GM21447 (cell line): ENCODE data around the gene FAM120A.

Experiments used
- ATAC-seq: cut with Tn5 transposase; IDR thresholded peaks from one replicate; pipeline ENCODE4 v1.9.1; 2021; ENCODE audit not compliant: unreplicated experiment

Gene FAM120A

DNA sequence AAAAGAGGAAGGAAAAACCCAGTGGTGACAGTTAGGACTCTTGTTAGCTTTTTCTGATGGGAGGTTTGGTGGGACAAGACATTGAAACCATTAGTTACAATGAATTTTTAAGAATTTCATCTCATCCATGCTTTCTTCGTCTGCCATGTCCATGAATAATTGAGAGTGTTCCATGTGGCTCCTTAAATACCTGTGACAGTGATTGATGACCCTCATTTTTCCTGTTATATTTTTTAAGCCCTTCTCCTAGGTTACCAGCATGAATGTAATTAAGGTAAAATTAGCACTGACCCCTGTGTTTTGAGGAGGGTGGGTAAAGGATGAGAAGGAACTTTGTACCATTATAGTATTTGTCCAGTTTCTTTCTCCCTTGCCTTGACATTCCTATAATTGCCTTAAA lies 101.4 kb downstream of the FAM120A start:
- no peak for ATAC-seq

- ATAC-seq = no peak
Measured at GRCh38 chr9:93555370-93555769, 103.9 kb downstream of the FAM120A start.

- no peak for ATAC-seq
Measured at GRCh38 chr9:93557366-93558137, 106.1 kb downstream of the FAM120A start.

GRCh38 chr9:93558503-93558902 lies 107.0 kb downstream of the FAM120A start:
- ATAC-seq = no peak

DNA sequence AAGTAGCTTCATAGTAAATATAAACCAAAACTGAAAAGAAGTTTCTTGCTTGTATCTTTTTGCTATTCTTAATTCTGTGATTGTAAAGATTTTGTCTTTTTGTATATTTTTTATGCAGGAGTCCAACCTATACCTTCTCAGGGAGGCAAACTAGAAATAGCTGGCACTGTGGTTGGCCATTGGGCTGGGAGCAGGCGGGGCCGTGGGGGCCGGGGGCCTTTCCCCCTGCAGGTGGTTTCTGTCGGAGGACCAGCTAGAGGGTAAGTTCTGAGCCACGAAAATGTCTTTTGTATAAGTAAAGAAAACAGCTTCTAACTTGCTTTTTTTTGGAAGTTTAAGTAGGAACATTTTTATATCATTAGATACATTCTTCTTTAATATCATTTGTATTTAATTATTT lies 109.5 kb downstream of the FAM120A start:
- ATAC-seq = no peak

DNA sequence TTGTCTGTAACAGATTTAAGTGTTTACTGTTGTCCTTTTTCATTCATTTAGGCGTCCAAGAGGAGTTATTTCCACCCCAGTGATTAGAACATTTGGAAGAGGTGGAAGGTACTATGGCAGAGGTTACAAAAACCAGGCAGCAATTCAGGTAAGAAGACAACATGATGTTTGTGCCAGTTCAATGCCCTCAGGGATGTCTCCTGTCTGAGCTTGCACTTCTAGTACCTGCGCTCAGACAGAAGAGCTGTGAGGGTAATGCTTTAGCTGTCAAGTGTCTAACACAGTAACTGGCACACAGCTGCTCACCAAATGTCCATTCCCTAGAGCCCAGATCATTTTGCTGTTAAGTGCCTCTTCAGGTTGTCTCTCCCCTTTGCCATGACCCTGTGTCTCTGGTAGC lies 110.7 kb downstream of the FAM120A start:
- no peak for ATAC-seq

DNA sequence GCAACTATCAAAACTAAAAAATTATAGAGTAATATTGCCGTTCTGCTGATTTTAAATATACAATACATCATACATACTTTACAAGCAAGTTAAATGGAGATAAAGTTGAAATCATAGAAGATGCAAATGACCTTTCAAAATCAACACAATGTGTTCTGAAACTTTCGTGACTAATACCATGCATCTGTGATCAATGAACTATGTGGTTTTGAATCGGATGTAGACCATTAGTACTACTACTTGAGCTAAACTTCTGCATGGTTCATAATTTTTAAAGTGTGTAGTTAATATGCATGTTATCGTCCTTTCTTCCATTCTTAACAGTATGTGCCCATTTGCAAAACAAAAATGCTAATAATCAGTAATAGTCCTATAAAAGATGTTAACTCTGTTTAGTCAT lies 113.6 kb downstream of the FAM120A start:
- ATAC-seq = no peak

DNA sequence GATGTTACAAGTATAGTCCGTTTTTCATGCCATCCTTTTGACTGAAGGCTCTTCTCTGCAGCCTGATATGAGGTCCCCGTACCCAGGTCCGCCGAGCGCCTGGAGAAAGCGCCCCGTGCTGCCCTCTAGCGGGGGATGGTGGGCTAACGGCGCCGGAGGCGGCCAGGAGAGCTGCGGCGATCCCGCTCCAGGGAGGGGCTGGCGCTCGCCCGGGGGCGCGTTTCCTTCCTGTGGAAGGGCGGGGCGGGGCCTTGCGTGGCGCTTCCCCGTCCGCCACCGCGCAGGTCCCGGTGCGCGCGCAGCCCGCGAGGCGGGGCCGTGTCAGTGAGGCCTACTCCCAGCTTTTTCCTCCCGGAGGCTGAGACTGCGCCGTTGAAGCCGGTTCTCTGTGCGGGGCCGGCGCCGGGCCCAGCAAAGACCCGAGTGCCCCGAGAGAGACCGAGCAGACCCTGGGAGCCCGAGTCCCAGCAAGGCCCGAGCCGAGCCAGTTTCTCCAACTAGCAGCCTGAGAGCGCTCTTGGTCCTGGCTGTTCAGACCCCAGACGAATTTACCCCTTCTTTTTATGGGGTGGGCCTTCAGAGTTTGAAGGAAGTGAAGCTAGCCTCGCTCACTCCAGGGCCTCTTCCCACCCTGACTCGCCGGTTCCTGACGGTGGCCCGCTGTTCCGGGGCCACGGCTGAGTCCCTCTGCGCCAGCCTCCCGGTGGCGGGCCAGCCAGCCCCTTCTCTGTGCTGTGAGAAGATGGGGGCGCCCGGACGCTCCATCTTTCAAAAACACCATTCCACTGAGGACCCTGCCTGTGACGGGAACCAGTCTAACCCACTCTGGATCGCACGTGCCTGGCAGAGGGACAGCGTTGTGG lies 115.2 kb downstream of the FAM120A start:
- peak; percentile 88 for ATAC-seq

GRCh38 chr9:93567271-93567959 lies 115.9 kb downstream of the FAM120A start:
- peak; percentile 2 for ATAC-seq

DNA sequence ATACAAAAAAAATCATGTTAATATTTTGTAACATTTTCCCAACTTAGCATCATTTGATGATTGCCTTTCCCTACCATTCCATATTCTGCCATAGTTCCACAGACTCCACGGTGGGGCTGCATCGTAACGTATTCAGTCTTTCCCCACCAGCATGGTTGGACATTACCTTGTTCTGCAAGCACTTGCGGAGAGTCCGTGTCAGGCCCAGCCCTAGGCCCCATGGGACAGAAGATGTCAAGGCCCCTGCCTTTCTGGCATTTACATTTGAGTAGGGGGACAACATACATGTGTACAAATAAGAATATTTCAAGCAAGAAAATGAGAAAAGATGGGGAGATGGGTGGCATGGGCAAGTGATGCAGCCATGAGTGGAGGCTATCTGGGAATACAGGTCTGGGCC lies 116.7 kb downstream of the FAM120A start:
- no peak for ATAC-seq

GRCh38 chr9:93569621-93570174 lies 118.2 kb downstream of the FAM120A start:
- ATAC-seq = no peak

DNA sequence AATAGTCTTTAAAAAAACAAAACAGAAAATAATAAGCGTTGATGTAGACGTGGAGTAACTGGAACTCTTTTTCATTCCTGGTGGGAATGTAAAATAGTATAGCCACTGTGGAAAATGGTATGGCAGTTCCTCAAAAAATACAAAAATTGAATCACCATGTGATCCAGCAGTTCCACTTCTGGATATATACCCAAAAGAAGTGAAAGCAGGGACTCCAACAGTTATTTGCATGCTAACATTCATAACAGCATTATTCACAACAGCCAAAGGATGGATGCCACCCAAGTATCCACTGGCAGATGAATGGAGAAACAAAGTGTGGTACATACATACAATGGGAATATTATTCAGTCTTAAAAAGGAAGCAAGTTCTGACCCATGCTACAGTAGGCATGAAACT lies 120.7 kb downstream of the FAM120A start:
- ATAC-seq = no peak

- ATAC-seq = no peak
Measured at GRCh38 chr9:93572636-93573515, 121.4 kb downstream of the FAM120A start.

DNA sequence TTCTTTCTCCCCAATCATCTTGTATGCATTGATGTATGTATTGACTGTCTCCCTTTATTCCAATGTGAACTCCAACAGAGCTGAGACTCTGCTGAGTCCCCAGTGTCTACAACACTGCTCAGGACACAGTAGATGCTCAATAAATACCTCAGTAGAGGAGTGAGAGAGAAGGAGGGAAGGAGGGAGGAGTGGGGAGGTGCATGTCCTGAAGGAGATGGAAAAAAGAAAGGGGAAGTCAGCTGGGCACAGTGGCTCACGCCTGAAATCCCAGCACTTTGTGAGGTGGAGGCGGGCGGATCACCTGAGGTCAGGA lies 122.0 kb downstream of the FAM120A start:
- ATAC-seq = no peak

GRCh38 chr9:93574091-93574899 lies 122.8 kb downstream of the FAM120A start:
- ATAC-seq = no peak

GRCh38 chr9:93574900-93575795 lies 123.7 kb downstream of the FAM120A start:
- ATAC-seq = no peak

DNA sequence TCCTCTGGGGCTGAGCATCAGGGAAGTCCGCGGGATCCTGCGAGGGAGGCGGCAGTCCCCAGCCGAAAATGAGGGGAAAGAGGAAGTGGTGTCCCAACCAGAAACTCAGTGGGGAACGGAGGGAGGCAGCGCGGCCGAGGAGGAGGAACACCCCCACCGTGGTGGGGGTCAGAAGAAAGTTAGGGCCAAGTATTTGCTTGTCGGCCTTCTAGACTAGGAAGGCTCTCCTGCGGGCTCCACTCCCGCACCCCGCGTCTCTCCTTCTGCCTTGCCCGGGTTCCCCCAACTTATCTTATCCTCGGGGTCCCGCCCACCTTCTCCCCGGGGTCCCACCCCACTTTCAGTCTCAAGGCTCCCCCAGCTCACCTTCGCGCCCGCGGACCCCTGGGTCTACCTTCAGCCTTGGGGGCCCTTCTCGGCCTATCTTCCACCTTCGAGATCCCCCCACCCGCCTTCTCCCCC lies 124.3 kb downstream of the FAM120A start:
- ATAC-seq = peak; percentile 39

DNA sequence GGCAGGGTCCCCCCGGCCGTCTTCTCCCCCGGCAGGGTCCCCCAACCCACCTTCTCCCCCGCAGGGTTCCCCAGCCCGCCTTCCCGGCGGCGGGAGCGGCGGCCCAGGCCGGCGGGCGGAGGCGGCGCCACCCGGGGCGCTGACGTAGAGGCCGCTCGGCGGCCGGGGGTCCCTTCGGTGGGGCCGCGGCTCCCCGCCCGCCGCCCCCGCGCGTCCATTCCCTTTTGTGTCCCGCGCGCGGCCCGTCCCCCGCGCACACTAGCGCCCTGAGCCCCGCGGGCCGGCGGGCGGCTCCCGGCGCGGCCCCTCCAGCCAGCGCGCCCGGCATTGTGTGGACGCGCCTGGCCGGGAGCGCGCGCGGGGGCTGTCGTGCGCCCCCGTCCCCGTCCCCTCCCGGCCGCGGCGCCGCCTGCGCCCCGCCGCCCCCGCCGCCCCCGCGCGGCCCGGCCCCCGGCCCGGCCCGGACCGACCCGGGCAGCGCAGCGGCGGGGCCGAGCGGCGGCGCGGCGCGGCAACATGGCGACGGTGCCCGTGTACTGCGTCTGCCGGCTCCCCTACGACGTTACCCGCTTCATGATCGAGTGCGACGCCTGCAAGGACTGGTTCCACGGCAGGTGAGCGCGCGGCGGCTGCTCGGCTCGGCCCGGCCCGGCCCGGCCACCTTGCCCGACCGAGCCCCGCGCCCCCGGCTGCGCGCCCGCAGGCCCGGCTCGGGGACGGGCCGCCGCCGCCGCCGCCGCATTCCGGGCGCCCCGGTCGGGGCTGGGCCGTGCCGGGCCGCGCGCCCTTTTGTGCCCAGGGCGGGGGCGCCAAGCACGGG lies 125.0 kb downstream of the FAM120A start, which contains the start of gene PHF2:
TSS of gene PHF2 (plus strand) at position 327 of the 820 bp plus-strand sequence. CDS start at position 517, 190 bp downstream.
- peak; percentile 35 for ATAC-seq
